Neural cell (in vitro differentiated cells): ENCODE measurements around the gene TTC29.

Experiments used
- CTCF ChIP-seq: fragments of 450-650 bp; IDR thresholded peaks from 2 replicates; pipeline ENCODE4 v1.5.1; 2014; ENCODE audit warnings: antibody characterized with exemption, mild to moderate bottlenecking, moderate library complexity; ENCODE audit not compliant: poor library complexity, severe bottlenecking
- EZH2 ChIP-seq: fragments of 200-600, 300-800 bp; shearing (Covaris generic), sonication (generic); IDR thresholded peaks from 2 replicates; pipeline ENCODE4 v1.6.1; 2014; ENCODE audit warnings: antibody characterized with exemption, low read length, borderline replicate concordance, mild to moderate bottlenecking; ENCODE audit not compliant: insufficient read depth, poor library complexity, severe bottlenecking
- POLR2AphosphoS5 ChIP-seq: IDR thresholded peaks from 2 replicates; pipeline ENCODE4 v1.6.1; 2012
- RAD21 ChIP-seq: fragments of 450-650 bp; conservative IDR thresholded peaks from 2 replicates; pipeline ENCODE4 v1.6.1; 2014; ENCODE audit warnings: antibody characterized with exemption, mild to moderate bottlenecking, moderate library complexity
- REST ChIP-seq: IDR thresholded peaks from 2 replicates; pipeline ENCODE4 v1.6.1; 2012; ENCODE audit warnings: borderline replicate concordance

GRCh38 chr4:146834263-146835034 lies 111.2 kb downstream of the TTC29 start:
- TF ChIP-seq CTCF (no peak), REST (no peak), EZH2 (no peak), POLR2AphosphoS5 (no peak), RAD21 (no peak)
